H9 (cell line): ENCODE measurements around the gene DNAJC5. TPM values are rescaled to one million over a fixed set of nuclear protein-coding genes. Genes with fewer than 3 reads are reported as not detected.

ENCODE experiments used
- DNase-seq: peaks from one replicate; pipeline ENCODE4 v3.0.0-alpha.2; 2017
- H2AFZ ChIP-seq: one replicate; pipeline ENCODE4 v1.6.1; 2013; ENCODE audit warnings: mild to moderate bottlenecking, low read length, control low read depth, moderate library complexity
- H2AK5ac ChIP-seq: 2 replicates; pipeline ENCODE4 v1.6.1; 2013; ENCODE audit warnings: low read length, control low read depth, mixed read lengths; ENCODE audit not compliant: insufficient read length
- H2BK120ac ChIP-seq: one replicate; pipeline ENCODE4 v1.6.1; 2013; ENCODE audit warnings: low read depth, mild to moderate bottlenecking, low read length, control low read depth, inconsistent platforms; ENCODE audit not compliant: poor library complexity, severe bottlenecking
- H2BK12ac ChIP-seq: 2 replicates; pipeline ENCODE4 v1.6.1; 2013; ENCODE audit warnings: low read length, control low read depth, mixed read lengths, low read depth; ENCODE audit not compliant: insufficient read length
- H2BK15ac ChIP-seq: 2 replicates; pipeline ENCODE4 v1.6.1; 2013; ENCODE audit warnings: low read depth, low read length, control low read depth
- H2BK20ac ChIP-seq: one replicate; pipeline ENCODE4 v1.6.1; 2013; ENCODE audit warnings: low read depth, mild to moderate bottlenecking, low read length, control low read depth, inconsistent platforms; ENCODE audit not compliant: poor library complexity, severe bottlenecking
- H2BK5ac ChIP-seq: 2 replicates; pipeline ENCODE4 v1.6.1; 2013; ENCODE audit warnings: low read length, control low read depth, mixed read lengths; ENCODE audit not compliant: insufficient read length
- H3K14ac ChIP-seq: 2 replicates; pipeline ENCODE4 v1.6.1; 2013; ENCODE audit warnings: low read length, control low read depth; ENCODE audit not compliant: insufficient read depth
- H3K18ac ChIP-seq: 2 replicates; pipeline ENCODE4 v1.6.1; 2013; ENCODE audit warnings: low read depth, mild to moderate bottlenecking, mixed read lengths, low read length, control low read depth; ENCODE audit not compliant: insufficient read length
- H3K23ac ChIP-seq: 2 replicates; pipeline ENCODE4 v1.6.1; 2013; ENCODE audit warnings: low read length, control low read depth, mixed read lengths, low read depth; ENCODE audit not compliant: insufficient read length
- H3K23me2 ChIP-seq: 2 replicates; pipeline ENCODE4 v1.6.1; 2013; ENCODE audit warnings: low read depth, mild to moderate bottlenecking, mixed read lengths, low read length, control low read depth; ENCODE audit not compliant: insufficient read length, poor library complexity, severe bottlenecking
- H3K27ac ChIP-seq: 2 replicates; pipeline ENCODE4 v1.5.1; 2013; ENCODE audit warnings: low read length, control low read depth, mixed read lengths, low read depth; ENCODE audit not compliant: insufficient read length
- H3K27me3 ChIP-seq: 2 replicates; pipeline ENCODE4 v1.6.1; 2013; ENCODE audit warnings: low read length, control low read depth, inconsistent platforms; ENCODE audit not compliant: insufficient read depth
- H3K4ac ChIP-seq: 2 replicates; pipeline ENCODE4 v1.6.1; 2013; ENCODE audit warnings: low read depth, mild to moderate bottlenecking, control low read depth, inconsistent platforms, low read length, moderate library complexity
- H3K4me1 ChIP-seq: 2 replicates; pipeline ENCODE4 v1.6.1; 2013; ENCODE audit warnings: low read length, control low read depth, inconsistent platforms; ENCODE audit not compliant: insufficient read depth
- H3K4me2 ChIP-seq: 2 replicates; pipeline ENCODE4 v1.6.1; 2013; ENCODE audit warnings: low read length, control low read depth, mixed read lengths; ENCODE audit not compliant: insufficient read length, insufficient read depth
- H3K56ac ChIP-seq: 2 replicates; pipeline ENCODE4 v1.6.1; 2013; ENCODE audit warnings: low read depth, mild to moderate bottlenecking, mixed read lengths, low read length, control low read depth; ENCODE audit not compliant: insufficient read length
- H3K79me1 ChIP-seq: 2 replicates; pipeline ENCODE4 v1.6.1; 2013; ENCODE audit warnings: low read depth, mild to moderate bottlenecking, moderate library complexity, low read length, control low read depth, inconsistent platforms; ENCODE audit not compliant: insufficient read depth, poor library complexity, severe bottlenecking
- H3K79me2 ChIP-seq: 2 replicates; pipeline ENCODE4 v1.6.1; 2013; ENCODE audit warnings: low read length, control low read depth, inconsistent platforms; ENCODE audit not compliant: insufficient read depth
- H3K9ac ChIP-seq: 2 replicates; pipeline ENCODE4 v1.6.1; 2013; ENCODE audit warnings: low read length, control low read depth, mixed read lengths; ENCODE audit not compliant: insufficient read length; ENCODE audit errors: extremely low read depth
- H3K9me3 ChIP-seq: one replicate; pipeline ENCODE4 v1.6.1; 2013; ENCODE audit warnings: low read depth, low read length, inconsistent platforms; ENCODE audit not compliant: control insufficient read depth
- H3T11ph ChIP-seq: one replicate; pipeline ENCODE4 v1.6.1; 2013; ENCODE audit warnings: mild to moderate bottlenecking, low read length, control low read depth, inconsistent platforms
- H4K20me1 ChIP-seq: one replicate; pipeline ENCODE4 v1.6.1; 2013; ENCODE audit not compliant: control insufficient read depth, insufficient read length, insufficient read depth
- H4K5ac ChIP-seq: 2 replicates; pipeline ENCODE4 v1.6.1; 2013; ENCODE audit warnings: low read depth, mild to moderate bottlenecking, mixed read lengths, low read length, control low read depth; ENCODE audit not compliant: insufficient read length
- H4K8ac ChIP-seq: replicated peaks from 2 replicates; pipeline ENCODE4 v1.6.1; 2013; ENCODE audit warnings: low read length, control low read depth, mixed read lengths, low read depth; ENCODE audit not compliant: insufficient read length
- H4K91ac ChIP-seq: 2 replicates; pipeline ENCODE4 v1.6.1; 2013; ENCODE audit warnings: low read depth, mild to moderate bottlenecking, moderate library complexity, mixed read lengths, low read length, control low read depth; ENCODE audit not compliant: insufficient read length
- H3K27ac Mint-ChIP-seq, 3 experiments: 2 replicates in 2 of 3; 3 replicates in 1 of 3; pipeline ENCODE4 v1.8.0; 2020 to 2021; ENCODE audit warnings: mixed read lengths in 3 of 3, mild to moderate bottlenecking in 1 of 3, moderate library complexity in 1 of 3
- H3K27me3 Mint-ChIP-seq: 2 replicates; pipeline ENCODE4 v1.8.0; 2021; ENCODE audit warnings: low read depth, mild to moderate bottlenecking, moderate library complexity, mixed read lengths
- H3K36me3 Mint-ChIP-seq, 3 experiments: 2 replicates in 2 of 3; 3 replicates in 1 of 3; pipeline ENCODE4 v1.8.0; 2020 to 2021; ENCODE audit warnings: low read depth in 3 of 3, mixed read lengths in 3 of 3; ENCODE audit not compliant: insufficient read depth in 1 of 3
- H3K4me1 Mint-ChIP-seq, 2 experiments: 2 replicates each; pipeline ENCODE4 v1.8.0; 2020; ENCODE audit warnings: mixed read lengths in 2 of 2
- H3K4me3 Mint-ChIP-seq, 2 experiments: 2 replicates in 1 of 2; 3 replicates in 1 of 2; pipeline ENCODE4 v1.8.0; 2020 to 2021; ENCODE audit warnings: mild to moderate bottlenecking in 2 of 2, mixed read lengths in 2 of 2, moderate library complexity in 1 of 2
- H3K9me3 Mint-ChIP-seq, 2 experiments: 2 replicates in 1 of 2; 3 replicates in 1 of 2; pipeline ENCODE4 v1.8.0; 2020; ENCODE audit warnings: mild to moderate bottlenecking in 2 of 2, mixed read lengths in 2 of 2, moderate library complexity in 1 of 2
- WGBS: extraction: QIAGEN DNeasy Blood & Tissue Kit; methylation state at CpG from one replicate; pipeline ENCODE4 v1.1.7; 2013; ENCODE audit warnings: missing lambda C conversion rate, low lambda C conversion rate, mixed read lengths; ENCODE audit not compliant: insufficient read length; ENCODE audit errors: extremely low coverage; 5-methylcytosine and 5-hydroxymethylcytosine counted together
- total RNA-seq: library from RNA; stranded (reverse); gene quantifications from 2 replicates; pipeline ENCODE4 v1.2.1, GENCODE V29; 2021
- TF ChIP-seq, protein P1 (sequence below): fragments of 200-600 bp; sonication (generic); conservative IDR thresholded peaks from 3 replicates; pipeline ENCODE4 v1.8.0; 2021; ENCODE audit warnings: antibody characterized with exemption, mild to moderate bottlenecking

Gene DNAJC5
- total RNA-seq, 1 experiment from 2014 or later = 43.0 TPM

- TF ChIP-seq, protein P1, sequence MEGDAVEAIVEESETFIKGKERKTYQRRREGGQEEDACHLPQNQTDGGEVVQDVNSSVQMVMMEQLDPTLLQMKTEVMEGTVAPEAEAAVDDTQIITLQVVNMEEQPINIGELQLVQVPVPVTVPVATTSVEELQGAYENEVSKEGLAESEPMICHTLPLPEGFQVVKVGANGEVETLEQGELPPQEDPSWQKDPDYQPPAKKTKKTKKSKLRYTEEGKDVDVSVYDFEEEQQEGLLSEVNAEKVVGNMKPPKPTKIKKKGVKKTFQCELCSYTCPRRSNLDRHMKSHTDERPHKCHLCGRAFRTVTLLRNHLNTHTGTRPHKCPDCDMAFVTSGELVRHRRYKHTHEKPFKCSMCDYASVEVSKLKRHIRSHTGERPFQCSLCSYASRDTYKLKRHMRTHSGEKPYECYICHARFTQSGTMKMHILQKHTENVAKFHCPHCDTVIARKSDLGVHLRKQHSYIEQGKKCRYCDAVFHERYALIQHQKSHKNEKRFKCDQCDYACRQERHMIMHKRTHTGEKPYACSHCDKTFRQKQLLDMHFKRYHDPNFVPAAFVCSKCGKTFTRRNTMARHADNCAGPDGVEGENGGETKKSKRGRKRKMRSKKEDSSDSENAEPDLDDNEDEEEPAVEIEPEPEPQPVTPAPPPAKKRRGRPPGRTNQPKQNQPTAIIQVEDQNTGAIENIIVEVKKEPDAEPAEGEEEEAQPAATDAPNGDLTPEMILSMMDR = no peak
- Histone ChIP-seq H2BK20ac (no peak overlapping the region), H3K23me2 (no peaks in the 10 kb centered on the region), H3K56ac (no peak overlapping the region), H2AFZ (no peak overlapping the region), H3K14ac (no peak overlapping the region), H3K79me1 (no peaks in the 10 kb centered on the region), H4K20me1 (no peaks in the 10 kb centered on the region), H3K27me3 (no peaks in the 10 kb centered on the region), H3K9ac (no peak overlapping the region), H3T11ph (no peak overlapping the region), H3K79me2 (no peaks in the 10 kb centered on the region), H3K4me1 (no peaks in the 10 kb centered on the region), H3K4ac (no peak overlapping the region), H4K91ac (no peak overlapping the region), H4K8ac (no peak overlapping the region), H2AK5ac (no peak overlapping the region), H4K5ac (no peak overlapping the region), H2BK15ac (no peak overlapping the region), H3K18ac (no peak overlapping the region), H2BK5ac (no peak overlapping the region), H3K27ac (no peak overlapping the region), H3K23ac (no peak overlapping the region), H2BK120ac (no peak overlapping the region), H3K4me2 (no peak overlapping the region), H2BK12ac (no peak overlapping the region), H3K9me3 (no peaks in the 10 kb centered on the region)
- no CpG with 5 or more reads among the region's 6 CpGs for WGBS
- Mint-ChIP-seq H3K27ac (no peak overlapping the region), H3K27me3 (no peaks in the 10 kb centered on the region), H3K4me1 (no peaks in the 10 kb centered on the region), H3K36me3 (peaks cover 21 to 58% (median 56%) of the 10 kb centered on the region in 3 experiments; a peak in 6 of 7 replicates), H3K9me3 (no peaks in the 10 kb centered on the region), H3K4me3 (no peak overlapping the region)
- DNase-seq = no peak
Measured at GRCh38 chr20:63883201-63883593, 11.7 kb upstream of the DNAJC5 start.
